Jurkat, Clone E6-1 (cell line): ENCODE measurements around the gene SKIC8.
"Not testable (repeated sequence)": the region's sequence is repeated elsewhere in the genome, so short reads cannot be mapped to it uniquely, and the experiment has no call there.

Experiments used
- DNase-seq: peaks from one replicate; pipeline ENCODE4 v3.0.0-alpha.2; 2011; ENCODE audit warnings: low read depth, low spot score
- H3K4me3 ChIP-seq: 2 replicates; pipeline ENCODE4 v1.5.1; 2011; ENCODE audit warnings: mild to moderate bottlenecking, low read length, control low read depth, moderate library complexity

SKIC8 gene

DNA sequence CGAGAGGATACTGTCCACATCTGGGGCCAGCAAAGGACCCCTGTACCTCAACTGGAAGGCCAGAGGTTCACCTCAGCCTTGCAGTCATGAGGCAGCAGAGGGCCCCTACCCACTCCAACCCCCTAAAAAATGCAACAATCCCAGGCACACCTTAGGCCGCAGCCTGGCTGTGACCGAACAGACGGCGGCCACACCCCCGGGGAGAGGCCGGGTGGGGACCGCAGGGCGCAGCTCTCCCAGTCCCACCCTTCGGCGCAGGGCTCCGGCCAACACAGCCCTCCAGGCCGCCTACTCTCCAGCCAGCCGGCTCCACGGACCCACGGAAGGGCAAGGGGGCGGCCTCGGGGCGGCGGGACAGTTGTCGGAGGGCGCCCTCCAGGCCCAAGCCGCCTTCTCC lies 35.5 kb downstream of the SKIC8 start:
- no peak overlapping the region for H3K4me3 ChIP-seq
- DNase-seq: no peak

DNA sequence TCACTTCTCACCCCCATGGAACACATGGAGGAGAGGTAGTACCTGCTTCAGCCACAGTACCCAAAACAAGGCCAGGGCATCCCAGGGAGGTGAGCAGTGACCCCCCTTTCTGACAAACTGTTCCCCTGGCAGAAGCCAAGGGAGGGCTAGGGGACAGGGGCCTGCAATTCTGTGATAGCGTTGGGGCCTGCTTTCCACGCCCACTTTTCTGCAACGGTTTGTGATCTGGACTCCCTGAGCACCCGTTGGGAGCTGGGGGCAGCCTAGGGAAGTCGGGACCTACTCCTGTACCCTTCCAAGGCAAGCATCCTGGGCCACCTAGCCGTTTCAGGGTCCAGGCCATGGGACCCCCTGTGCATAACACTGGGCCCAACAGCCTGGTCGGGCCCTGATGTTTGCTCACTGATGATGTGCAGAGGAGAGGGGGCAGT lies 36.0 kb downstream of the SKIC8 start:
- no peak for DNase-seq
- no peak overlapping the region for H3K4me3 ChIP-seq

DNA sequence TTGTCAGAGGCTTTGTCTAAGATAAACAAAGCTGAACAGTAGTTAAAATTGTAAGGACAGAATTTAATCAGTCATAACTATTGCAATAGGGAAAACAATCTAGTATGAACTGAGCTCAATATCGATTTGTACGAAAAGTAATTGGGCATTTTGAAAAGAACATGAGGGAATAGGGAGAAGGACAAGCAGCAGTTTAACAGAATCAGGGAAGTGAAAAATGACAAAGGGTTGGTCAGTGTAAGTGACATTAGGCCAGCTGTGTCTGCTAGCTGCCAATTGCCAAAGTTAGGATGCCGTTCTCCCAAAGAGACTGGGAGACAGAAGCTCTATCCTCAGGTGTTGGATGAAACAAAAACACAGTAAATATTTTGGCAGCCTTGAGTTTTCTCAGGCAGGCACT lies 38.3 kb downstream of the SKIC8 start:
- DNase-seq: no peak
- no peak overlapping the region for H3K4me3 ChIP-seq

DNA sequence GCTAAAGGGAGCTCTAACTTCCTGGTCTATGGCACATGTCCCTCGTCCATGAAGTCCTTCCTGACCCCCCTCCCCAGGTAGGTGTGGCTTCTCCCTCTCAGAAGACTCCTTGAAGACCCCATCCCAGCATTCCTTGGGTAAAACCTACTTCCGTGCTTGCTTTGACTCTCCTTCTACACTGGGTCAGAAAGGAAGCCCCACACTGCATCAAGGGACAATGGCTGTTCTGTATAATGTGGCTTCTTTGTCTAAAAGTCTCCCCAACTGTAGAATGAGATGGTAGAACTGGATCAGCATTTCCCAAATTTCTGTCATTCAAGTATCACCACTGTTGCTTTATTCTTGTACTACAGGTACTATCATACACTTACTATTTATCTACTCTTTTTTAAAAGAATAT lies 38.9 kb downstream of the SKIC8 start:
- no peak for DNase-seq
- H3K4me3 ChIP-seq: no peak overlapping the region

DNA sequence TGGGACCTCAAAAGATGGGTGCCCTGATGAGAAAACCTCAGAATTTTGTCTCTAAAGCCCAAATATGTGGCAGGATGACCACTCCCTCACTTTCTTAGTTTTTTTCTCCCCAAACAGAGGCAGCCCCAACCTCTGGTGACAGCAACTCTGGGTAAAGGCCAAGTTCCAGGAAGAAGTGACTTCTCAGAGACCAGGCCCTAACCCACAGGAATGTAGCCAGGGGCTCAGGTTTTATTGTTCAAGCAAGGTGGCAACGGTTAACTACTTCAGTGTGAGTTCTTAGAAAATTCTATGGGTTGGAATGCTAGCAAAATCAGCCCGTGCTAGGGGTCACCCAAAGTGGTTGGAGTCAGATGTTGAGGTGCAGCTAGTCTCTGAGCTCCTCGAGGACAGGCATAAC lies 40.2 kb downstream of the SKIC8 start:
- no peak overlapping the region for H3K4me3 ChIP-seq
- no peak for DNase-seq

DNA sequence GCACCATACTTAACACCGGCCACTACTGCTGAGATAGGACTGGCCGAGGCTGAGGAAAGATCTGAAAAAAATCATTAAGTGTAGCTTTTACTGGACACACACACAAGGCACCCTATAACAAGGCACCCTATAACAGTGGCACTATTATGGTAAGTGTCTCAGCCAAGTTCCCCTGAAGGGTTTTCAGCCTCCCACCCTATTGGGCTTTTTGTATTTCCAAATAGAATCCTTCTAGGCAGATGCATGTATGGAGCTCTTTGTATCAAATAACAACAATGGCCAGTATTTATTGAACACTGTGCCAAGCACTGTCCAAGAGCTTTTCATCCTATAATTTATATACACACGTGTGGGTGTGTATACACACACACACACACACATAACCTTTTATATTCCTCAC lies 41.7 kb downstream of the SKIC8 start:
- no peak for DNase-seq
- H3K4me3 ChIP-seq: no peak overlapping the region

DNA sequence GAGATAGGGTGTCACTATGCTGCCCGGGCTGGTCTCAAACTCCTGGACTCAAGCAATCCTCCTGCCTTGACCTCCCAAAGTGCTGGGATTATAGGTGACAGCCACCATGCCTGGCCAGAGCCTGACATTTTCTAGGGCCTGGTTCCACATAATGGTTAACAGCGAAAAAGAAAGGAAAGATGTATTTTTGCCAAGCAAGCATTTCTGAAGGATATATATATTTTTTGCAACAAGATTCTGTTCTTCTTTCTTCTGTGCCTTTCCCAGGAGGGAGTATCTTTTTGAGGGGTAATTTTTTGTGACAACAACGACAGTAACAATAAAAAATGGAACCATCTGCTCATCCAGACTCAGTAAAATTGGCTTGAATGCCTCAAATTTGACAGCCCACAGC lies 43.4 kb downstream of the SKIC8 start:
- DNase-seq: no peak

DNA sequence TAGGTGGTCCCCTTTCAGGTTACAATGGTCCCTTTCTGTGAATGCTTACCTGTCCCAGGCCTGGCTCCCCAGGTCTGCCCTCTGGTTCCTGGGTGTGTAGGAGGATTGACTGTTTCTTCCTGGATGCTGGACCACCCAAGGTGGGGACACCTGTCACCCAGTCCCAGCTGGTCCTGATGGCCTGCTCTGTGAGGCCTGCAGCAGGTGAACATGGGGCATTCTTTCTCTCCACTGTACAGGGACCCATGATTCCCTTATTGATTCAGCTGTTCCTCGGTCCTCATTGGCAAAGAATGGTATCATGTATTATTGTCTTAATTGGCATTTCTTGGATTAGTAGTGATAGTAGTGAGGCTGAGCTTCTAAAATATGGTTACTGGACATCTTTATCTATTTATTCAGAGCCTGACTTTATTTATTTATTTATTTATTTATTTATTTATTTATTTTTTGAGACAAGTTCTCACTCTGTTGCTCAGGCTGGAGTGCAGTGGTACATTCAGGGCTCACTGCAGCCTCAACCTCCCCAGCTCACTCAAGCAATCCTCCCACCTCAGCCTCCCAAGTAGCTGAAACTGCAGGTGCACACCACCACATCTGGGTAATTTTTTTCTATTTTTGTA lies 43.9 kb downstream of the SKIC8 start:
- no peak overlapping the region for H3K4me3 ChIP-seq
- DNase-seq: no peak

More for the DNA sequence above, 43.4 kb downstream of the SKIC8 start:
- no peak overlapping the region for H3K4me3 ChIP-seq

DNA sequence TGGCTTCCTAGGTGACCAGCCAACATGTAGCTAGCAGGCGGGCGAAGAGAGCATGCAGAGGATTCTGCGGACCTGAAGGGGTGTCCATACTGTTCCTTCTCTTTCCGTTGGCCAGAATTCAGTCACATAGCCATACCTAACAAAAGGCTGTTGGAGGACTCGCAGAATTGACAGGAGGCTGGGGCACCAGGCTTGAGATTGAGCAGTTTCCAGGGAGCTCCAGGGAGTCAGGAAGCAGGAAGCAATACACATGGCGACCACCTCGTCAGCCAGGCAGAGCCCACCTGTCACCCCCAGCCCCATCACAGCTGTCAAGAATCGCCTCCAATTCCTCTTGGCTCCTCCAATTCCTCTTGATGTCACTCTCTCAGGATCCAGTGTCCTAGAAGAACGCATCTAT lies 48.3 kb downstream of the SKIC8 start:
- no peak for DNase-seq
- no peak overlapping the region for H3K4me3 ChIP-seq

DNA sequence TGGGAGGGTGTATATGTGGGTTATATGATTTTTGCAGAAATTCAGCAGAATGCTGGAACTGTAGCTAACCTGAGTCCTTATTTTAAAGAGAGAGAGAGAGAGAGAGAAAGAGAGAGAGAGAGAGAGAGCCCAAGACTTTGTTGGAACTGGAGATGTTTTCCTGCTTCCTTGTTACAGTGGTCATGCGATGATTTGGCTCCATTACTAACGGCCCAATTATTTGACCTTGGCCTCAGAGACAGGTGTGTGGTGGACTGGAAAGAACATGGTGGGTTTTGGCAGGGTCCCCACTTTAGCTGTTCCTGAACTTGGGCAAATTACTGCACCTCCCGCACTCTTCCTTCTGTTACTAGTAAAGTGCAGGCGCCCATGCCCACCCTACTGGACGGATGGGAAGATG lies 50.3 kb downstream of the SKIC8 start:
- H3K4me3 ChIP-seq: no peak overlapping the region
- DNase-seq: no peak

DNA sequence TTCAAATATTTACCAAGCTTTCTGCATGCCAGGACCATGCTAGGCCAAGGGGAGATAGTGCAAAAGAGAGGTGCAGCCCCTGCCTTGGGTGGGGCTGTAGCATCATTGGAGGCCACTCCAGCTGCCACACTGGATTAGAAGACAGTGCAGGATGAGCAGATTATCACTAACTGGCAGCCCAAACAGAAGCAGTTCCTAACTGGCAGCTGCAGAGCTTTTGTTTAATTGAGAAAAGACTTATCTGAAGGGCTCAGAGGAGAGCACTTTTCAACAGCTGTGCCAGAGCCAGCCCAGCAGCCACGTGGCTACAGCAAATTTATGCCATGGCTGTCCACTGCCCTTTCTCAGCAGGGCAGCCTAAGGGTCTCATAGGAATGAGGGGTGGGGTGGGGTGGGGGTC lies 51.5 kb downstream of the SKIC8 start:
- no peak for DNase-seq
- no peak overlapping the region for H3K4me3 ChIP-seq

DNA sequence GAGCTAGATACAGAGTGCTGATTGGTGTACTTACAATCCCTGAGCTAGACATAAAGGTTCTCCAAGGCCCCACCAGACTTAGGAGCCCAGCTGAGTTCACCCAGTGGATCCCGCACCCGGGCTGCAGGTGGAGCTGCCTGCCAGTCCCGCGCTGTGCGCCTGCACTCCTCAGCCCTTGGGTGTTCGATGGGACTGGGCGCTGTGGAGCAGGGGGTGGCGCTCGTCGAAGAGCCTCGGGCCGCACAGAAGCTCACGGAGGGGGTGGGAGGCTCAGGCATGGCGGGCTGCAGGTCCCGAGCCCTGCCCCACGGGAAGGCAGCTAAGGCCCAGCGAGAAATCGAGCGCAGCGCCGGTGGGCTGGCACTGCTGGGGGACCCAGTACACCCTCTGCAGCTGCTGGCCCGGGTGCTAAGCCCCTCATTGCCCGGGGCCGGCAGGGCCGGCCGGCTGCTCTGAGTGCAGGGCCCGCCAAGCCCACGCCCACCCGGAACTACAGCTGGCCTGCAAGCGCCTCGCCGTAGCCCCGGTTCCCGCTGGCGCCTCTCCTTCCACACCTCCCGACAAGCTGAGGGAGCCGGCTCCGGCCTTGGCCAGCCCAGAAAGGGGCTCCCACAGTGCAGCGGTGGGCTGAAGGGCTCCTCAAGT lies 53.3 kb downstream of the SKIC8 start:
- H3K4me3 ChIP-seq, DNase-seq: not testable (repeated sequence)

DNA sequence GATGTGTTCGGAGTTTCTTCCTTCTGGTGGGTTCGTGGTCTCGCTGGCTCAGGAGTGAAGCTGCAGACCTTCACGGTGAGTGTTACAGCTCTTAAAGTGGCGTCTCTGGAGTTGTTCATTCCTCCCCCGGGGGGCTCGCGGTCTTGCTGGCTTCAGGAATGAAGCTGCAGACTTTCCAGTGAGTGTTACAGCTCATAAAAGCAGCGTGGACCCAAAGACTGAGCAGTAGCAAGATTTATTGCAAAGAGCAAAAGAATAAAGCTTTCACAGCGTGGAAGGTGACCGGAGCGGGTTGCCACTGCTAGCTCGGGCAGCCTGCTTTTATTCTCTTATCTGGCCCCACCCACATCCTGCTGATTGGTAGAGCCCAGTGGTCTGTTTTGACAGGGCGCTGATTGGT lies 54.0 kb downstream of the SKIC8 start:
- not testable (repeated sequence) for DNase-seq, H3K4me3 ChIP-seq

DNA sequence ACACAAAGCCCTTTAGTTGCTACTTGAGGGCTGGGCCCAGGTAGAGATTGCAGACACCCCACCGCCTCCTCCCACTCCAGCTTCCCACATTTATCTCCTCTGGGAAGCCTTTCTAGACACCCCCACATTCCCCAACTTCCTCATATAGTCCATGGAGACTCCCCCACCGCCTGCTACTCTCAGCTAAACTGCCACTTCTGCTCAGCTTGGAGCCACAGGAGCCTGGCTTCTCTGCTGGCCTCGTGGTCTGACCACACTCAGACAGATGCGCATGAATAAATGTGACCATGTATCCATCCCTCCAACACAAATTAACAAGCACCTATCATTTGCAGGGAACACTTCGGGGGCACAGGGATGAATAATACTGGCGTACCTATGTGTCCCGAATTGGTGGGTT lies 54.5 kb downstream of the SKIC8 start:
- no peak overlapping the region for H3K4me3 ChIP-seq
- no peak for DNase-seq

DNA sequence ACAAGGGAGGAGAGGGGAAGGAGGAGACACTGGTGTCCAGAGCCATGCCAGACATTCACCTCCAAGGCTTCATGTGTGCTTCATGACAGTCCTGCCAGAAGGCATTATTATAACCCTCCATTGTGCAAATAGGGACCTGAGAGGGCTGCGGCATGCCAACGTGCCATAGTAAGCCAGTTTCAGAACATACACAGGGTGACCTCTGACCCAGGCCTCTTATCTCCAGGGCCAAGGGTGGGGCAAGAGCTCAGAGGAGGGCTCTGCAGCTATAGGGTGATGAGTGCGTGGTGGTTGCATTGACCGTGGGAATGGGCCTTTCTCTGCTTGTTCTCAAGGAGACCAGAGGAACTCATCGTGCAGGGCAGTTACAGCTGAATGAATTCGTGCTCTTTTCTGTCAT lies 55.3 kb downstream of the SKIC8 start:
- no peak for DNase-seq
- no peak overlapping the region for H3K4me3 ChIP-seq

DNA sequence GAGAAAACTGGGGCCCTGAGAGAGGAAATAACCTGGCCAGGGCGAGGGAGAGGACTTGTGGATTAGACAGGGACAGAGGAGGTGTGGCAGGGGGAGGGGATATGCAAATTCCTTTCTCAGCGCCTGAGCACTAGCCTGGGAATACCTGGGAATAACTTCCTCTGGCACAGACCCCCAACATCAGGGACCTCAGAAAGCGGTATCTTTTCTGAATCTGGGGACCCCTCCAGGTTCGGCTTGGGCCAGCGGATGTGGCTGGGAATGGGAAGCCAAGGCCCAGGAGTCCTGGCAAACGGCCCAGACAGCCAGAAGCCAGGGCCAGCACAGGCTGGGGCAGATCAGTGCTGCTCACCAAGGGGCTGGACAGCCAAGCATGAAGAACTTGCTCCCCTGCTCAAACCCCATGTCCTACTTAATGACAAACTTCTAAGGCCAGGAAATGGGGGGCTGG lies 55.9 kb downstream of the SKIC8 start:
- no peak overlapping the region for H3K4me3 ChIP-seq
- DNase-seq: no peak

DNA sequence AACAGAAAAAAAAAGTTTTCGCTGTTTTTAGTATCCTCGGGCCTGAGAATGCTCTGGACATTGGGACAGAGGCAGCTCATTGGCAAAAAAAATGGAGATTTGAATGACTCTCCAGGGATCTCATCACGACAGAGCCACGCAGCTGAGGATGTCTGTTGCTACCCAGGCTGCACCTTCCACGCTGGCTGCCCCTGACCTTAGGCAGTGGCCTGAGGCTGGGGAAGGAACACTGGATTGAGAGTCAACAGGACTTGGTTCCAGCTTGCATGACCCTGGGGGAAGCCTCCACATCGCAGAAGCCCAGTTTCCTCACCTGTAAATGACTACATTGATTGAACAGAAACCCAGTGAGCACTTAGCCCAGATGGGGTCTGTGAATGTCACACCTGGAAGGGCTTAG lies 56.4 kb downstream of the SKIC8 start:
- H3K4me3 ChIP-seq: no peak overlapping the region
- DNase-seq: no peak

DNA sequence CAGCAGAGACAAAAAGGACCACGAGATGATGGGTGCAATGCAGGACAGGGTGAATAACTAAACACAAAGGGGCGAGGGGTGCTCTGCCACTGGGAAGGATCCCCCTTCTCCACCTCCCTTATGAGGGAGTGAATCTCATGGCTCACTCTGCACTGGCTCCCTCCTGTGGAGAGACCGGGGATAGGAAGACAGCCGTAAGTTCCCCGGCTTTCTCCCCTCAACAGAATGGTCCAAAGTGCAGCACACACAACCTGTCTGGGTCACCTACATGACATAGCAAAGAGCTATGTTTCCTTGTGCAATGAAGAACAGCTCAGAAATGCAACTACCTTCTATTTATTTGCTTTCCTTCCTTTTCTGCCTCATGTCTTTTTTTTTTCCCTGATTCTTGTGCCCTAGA lies 57.3 kb downstream of the SKIC8 start:
- no peak overlapping the region for H3K4me3 ChIP-seq
- peak; percentile 3 for DNase-seq

DNA sequence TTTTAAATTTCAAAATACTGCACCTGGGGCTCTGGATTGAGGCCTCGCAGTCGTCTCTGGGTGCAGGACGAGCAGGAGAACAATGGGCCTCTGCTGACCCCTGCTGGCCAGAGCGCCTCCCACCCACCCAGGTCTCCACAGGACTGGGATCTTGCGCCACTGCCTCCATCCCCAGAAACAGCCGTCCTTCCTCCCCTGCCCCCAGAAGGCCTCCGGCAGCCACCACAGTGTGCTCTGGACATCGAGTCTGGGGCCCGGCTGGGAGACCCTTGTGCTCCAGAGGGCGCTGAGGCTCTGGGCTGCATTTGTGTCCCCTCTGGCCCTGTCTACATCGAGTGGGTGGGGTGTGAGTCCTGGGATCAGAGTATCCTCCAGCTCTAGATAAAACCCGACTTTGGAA lies 58.4 kb downstream of the SKIC8 start:
- peak; percentile 57 for DNase-seq
- H3K4me3 ChIP-seq: no peak overlapping the region

DNA sequence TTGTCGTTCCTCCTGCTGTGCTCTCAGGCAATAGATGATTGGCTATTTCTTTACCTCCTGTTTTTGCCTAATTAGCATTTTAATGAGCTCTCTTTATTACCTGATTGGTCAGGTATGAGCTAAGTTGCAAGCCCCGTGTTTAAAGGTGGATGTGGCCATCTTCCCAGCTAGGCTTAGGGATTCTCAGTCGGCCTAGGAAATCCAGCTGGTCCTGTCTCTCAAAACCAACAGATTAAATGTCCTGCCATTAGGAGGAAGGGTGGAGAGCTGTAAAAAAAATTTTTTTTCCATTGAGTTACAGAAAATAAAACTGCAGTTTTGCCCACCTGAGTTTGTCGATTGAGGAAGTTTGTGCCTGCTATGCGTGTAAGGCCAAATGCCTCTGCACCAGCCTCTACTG lies 59.6 kb downstream of the SKIC8 start:
- H3K4me3 ChIP-seq: no peak overlapping the region
- DNase-seq: no peak

DNA sequence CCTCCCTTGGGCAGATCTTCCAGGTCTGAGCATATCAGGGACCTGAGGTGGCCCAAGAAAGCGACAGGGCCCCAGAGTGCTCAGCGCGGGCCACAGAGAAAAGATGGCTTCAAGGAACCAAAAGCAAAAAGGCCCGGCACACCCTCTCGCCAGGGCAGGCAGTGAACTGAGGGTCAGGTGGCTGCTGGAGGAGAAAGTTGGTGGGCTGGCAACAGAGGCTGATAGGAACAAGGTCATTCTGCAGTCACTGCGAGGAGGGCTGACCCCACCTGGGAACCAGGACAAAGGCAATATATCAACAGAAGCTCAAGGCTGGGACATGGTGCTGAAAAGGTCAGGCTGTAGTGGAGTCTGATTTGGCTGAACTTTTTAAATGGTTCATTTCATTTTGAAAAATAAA lies 62.3 kb downstream of the SKIC8 start:
- DNase-seq: no peak
- no peak overlapping the region for H3K4me3 ChIP-seq
